Lower leg skin (tissue), 4 donors: ENCODE measurements around the gene CBFA2T3. TPM values are rescaled to one million over a fixed set of nuclear protein-coding genes. Genes with fewer than 3 reads are reported as not detected.

Experiments
- DNase-seq, 2 donors: peaks; one replicate each; pipeline ENCODE4 v3.0.0-alpha.2; 2019; ENCODE audit warnings: low spot score in 2 of 2
- H3K4me3 ChIP-seq: fragments of 200-600 bp; sonication (generic); 2 replicates; pipeline ENCODE4 v1.5.1; 2017; ENCODE audit warnings: mild to moderate bottlenecking, low read depth; ENCODE audit not compliant: poor library complexity, severe bottlenecking
- CTCF ChIP-seq, 3 donors: fragments of 450-650 bp; IDR thresholded peaks; one replicate each; pipeline ENCODE4 v1.5.1; 2016; ENCODE audit warnings: antibody characterized with exemption in 3 of 3, mild to moderate bottlenecking in 3 of 3, moderate library complexity in 2 of 3
- POLR2A ChIP-seq, 2 donors: fragments of 450-650 bp; IDR thresholded peaks; one replicate each; pipeline ENCODE4 v1.6.1; 2016 to 2017; ENCODE audit warnings: antibody characterized with exemption in 2 of 2, mild to moderate bottlenecking in 1 of 2, moderate library complexity in 1 of 2
- WGBS, 2 donors: methylation state at CpG; one replicate each; pipeline ENCODE4 v1.1.5; 2018; 5-methylcytosine and 5-hydroxymethylcytosine counted together
- intact Hi-C: fragments of 100-400 bp; cut with DNase I; formaldehyde crosslinking; loops from one replicate; pipeline ENCODE4 v1.15.0; 2023; ENCODE audit warnings: low total_unique reads
- total RNA-seq, 4 donors: library from RNA; depleted of rRNA; stranded (reverse); fragments of >200 nt; gene quantifications; one replicate each; pipeline ENCODE4 v1.1.0, GENCODE V29; 2016

CBFA2T3 gene
- total RNA-seq, 4 donors from 2014 or later: 0.93 to 4.4 (median 2.9) TPM

- WGBS, 2 donors: 77 to 90% methylated on average over 8 to 9 of the region's 9 CpGs
- no peak overlapping the region for H3K4me3 ChIP-seq
- no peak for TF ChIP-seq POLR2A (IDR thresholded peaks at IDR 0.05)
- no peak for TF ChIP-seq CTCF (IDR thresholded peaks at IDR 0.05)
- no peak for DNase-seq
- intact Hi-C loops: no loop called here
These were observed 19.6 kb downstream of the CBFA2T3 start for GRCh38 chr16:88957433-88957767.

- no peak for DNase-seq
- intact Hi-C loops: no loop called here
- TF ChIP-seq POLR2A (IDR thresholded peaks at IDR 0.05): no peak
- no peak for TF ChIP-seq CTCF (IDR thresholded peaks at IDR 0.05)
- 76 to 77% methylated on average over 28 to 32 of the region's 33 CpGs for WGBS, 2 donors
- H3K4me3 ChIP-seq: no peak overlapping the region
These were observed 20.2 kb downstream of the CBFA2T3 start for GRCh38 chr16:88956546-88957432.

- TF ChIP-seq CTCF (IDR thresholded peaks at IDR 0.05) (no peak), POLR2A (IDR thresholded peaks at IDR 0.05) (no peak)
- no peak for DNase-seq
- intact Hi-C loops: no loop called here
- WGBS, 2 donors: 62 to 76% methylated on average over 7 to 14 of the region's 14 CpGs
- H3K4me3 ChIP-seq: no peak overlapping the region
These were observed 21.1 kb downstream of the CBFA2T3 start for GRCh38 chr16:88955906-88956305.

- no peak for TF ChIP-seq POLR2A (IDR thresholded peaks at IDR 0.05)
- intact Hi-C loops: no loop called here
- WGBS, 2 donors: 52 to 57% methylated on average over 25 to 28 of the region's 28 CpGs
These were observed 23.9 kb downstream of the CBFA2T3 start for GRCh38 chr16:88953003-88953690.

GRCh38 chr16:88951989-88952388 is 25.0 kb downstream of the CBFA2T3 start:
- WGBS, 2 donors: 63% methylated on average over 11 of the region's 11 CpGs
- no peak overlapping the region for H3K4me3 ChIP-seq
- intact Hi-C loops: no loop called here
- no peak for DNase-seq
- TF ChIP-seq POLR2A (IDR thresholded peaks at IDR 0.05) (no peak), CTCF (IDR thresholded peaks at IDR 0.05) (no peak)

More at GRCh38 chr16:88953003-88953690, 23.9 kb downstream of the CBFA2T3 start:
- no peak for DNase-seq
- no peak overlapping the region for H3K4me3 ChIP-seq

- 79 to 81% methylated on average over 14 to 15 of the region's 15 CpGs for WGBS, 2 donors
- DNase-seq: no peak
- TF ChIP-seq CTCF (IDR thresholded peaks at IDR 0.05): no peak
- intact Hi-C loops: no loop called here
- H3K4me3 ChIP-seq: no peak overlapping the region
These were observed 25.5 kb downstream of the CBFA2T3 start for GRCh38 chr16:88951501-88951900.
